Medulla oblongata (tissue), 1 donor: ENCODE measurements around the gene ERF.
A peak's percentile ranks its signal among the peaks of the same experiment; 100 is the strongest.

Source experiments
- DNase-seq: peaks from one replicate; pipeline ENCODE4 v3.0.0-alpha.2; 2015; ENCODE audit errors: extremely low spot score

Gene ERF

GRCh38 chr19:42214810-42215485 is 40.0 kb downstream of the ERF start:
- DNase-seq, result no peak

DNA sequence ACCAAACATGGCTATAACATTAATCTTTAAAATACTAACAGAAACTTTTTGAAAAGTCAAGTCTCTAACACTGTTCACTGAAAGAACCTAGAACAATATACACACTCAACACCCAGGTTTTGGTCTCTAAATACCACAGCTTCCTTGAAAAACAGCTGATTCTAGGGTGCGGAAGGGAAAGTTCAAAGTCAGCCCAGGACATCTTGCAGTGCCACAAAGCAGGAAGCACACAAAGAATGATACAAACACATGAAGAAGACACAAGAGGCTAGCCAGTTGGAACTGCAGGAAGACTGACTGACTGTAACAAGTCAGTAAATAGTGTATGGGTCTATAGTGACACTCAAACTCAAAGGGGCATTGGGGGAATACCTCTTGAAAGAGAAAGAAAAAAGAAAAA is 42.0 kb downstream of the ERF start:
- DNase-seq, result no peak

DNA sequence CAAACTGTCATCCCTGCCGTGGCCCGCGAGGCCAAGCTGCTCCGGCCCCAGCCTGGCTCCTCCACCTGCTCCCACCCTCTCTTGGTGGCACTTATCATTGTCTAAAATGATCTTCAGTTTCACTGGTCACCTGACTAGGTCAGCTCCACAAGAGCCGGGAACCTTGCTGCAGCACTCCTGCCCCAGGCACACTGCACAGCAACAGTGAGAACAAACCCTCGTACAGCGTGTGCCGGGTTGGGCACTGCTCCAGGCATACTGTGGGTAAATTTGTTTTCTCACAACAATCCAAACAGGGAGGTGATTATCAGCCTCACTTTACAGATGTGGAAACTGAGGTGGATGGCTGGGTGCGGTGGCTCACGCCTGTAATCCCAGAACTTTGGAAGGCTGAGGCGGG is 46.3 kb downstream of the ERF start:
- no peak for DNase-seq

DNA sequence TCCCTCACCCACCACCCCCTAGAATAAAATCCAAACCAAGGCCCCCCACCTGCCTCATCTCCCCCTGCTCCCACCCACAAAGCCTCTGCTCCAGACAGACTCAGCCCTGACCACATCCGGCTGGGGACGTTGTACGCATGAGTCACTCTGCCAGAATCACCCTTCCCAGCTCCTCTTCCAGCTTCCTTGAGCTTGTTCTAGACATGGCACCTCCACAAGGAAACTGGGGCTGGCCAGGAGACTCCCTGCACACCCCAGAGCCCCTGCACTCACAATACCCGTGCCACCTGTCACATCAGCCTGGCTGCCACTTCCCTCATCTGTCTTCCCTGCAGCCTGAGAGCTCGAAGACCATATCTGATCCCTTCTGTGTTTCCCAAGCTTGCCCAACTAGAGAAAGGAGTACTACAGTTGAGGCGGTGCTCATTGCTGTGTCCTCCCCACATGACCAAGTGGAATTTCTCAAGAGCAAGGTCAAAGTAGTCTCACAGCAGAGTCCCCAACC is 47.1 kb downstream of the ERF start:
- DNase-seq, result no peak

DNA sequence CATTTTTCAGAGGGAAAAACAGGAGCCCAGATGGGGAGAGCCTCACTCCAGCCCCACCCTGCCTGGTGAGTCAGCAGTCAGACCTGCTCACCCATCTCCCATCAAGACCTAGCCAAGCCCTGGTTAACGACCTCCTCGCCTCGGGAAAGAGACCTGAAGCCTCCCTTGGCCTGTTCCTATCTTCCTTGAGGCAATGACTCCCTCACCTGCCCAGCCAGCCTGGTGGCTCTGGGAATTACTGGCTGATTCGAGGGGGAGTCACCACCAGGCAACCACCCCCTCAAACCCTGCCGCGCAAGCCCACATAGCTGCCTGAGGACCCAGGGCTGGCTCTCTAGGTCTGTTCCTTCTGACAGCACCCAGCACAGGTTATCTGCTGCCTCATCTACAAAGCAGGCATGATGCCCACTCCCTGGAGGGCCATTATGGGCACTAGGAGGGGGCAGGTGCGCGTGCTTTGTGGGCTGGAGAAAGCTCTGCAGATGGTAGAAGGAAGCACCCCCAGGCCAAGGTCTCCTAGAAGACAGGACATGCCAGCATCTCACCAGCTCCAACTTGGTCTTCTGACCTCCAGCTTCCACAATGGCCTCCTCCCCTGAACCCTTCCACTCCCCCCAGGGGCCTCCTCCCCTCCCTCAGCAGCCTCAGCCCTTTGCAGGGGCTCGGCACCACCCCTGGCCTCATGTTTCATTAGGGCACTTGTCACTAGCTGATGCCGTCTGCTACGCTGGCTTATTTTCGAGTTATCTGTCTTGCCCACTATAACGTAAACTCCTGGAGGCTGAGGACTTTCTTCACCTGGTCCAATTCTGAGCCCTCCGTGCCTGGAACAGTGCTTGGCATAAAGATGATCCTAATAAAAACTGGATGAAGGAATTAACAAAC is 47.8 kb downstream of the ERF start:
- DNase-seq, result no peak

DNA sequence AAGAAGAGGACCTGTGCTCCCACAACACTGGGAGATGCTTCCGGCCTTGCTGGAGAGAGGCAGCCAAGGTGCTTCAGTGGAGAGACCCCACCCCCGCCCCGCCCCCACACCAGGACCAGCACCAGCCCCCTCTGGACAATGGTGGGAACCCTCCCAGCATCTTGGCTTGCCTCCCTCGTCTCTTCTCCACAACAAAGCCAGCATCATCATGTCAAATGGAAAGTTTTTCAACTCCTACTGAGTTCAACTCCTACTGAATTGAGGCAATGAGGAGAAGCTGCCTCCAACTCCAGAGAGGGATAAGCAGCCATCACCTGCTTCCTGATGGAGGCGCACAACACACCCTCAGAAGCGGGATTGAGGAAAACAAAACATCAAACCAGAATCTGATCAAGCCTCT is 50.3 kb downstream of the ERF start:
- no peak for DNase-seq

DNA sequence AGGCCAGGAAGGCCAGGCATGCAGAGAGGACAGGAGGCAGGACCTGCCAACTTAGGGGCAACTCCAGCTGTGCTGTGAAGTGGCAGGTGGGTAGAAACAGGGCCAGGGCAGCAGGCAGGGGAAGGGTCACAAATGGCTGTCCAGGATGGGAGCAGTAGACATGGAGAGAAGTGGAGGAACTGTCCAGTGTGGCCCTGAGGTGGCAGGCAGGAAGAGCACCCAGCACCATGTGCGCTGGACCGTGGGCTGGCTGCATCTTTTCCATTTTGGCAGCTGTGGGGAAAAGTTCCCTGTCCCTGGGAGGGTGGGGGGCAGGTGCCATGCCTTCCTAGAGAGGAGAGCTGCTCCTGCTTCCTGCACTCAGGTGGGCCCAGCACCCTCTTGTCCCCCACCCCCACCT is 51.2 kb downstream of the ERF start:
- no peak for DNase-seq

- DNase-seq, result no peak
These were observed 52.5 kb downstream of the ERF start for GRCh38 chr19:42202290-42202880.

DNA sequence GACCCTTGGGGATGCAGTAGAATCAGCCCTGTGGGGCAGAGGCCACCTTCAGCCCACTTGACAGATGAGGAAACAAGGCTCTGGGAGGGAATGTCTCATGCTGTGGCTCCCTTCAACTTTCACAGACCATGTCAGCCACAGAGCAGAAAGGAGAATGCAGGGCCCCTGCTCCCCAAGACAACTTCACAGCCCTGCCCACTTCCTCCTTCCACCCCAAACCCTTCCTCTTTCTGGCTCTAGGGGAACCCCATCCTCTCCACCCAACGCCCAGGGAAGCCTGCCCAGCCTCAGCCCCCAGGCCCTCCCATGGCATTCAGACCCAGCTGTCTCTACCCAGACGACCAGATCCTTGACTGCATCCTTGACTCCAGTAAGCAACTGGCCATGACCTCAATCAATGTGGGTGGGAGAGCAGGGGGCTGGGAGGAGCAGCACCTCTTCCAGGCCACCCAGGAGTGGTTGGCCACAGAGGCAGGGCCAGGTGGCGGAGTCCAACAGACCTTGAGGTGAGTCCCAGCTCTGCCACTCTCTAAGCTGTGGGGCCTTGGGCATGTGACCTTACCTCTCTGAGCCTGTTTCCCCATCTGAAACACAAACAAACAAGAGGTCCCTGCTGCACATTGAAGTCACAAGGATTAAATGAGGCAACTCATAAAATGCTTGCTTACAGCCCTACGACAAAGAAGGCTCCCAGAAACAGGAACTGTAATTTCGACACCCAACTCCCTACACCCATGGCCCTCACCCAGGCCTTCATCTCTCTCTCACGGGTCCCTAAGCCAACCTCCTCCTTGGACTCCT is 53.2 kb downstream of the ERF start:
- DNase-seq, result peak; percentile 72

DNA sequence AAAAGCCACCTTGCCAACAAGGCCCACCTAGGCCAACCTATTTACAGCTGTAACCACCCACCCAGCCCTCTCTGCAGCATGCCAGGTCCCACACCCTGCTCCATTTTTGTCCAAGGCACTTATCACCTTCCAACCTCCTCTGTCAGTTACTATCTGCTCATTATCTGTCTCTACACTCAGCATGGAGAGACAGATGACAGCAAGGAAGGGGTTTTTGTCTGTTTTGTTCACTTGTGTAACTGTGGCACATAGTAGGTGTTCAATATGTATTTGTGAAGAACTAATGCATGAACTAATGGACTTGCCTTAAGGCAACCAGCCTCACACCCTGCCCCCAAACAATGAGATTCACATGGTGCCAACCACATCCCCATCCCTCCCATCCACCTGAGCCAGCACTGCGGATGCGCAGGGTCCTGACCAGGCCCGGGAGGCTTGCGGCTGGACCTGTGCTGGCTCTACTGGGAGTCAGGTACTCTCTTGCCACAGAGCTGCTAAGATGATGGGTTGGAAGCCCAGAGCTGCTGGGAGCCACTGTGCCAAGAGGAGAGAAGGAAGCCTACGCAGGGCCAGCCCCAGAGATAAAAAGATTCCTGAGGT is 54.7 kb downstream of the ERF start:
- DNase-seq, result no peak

DNA sequence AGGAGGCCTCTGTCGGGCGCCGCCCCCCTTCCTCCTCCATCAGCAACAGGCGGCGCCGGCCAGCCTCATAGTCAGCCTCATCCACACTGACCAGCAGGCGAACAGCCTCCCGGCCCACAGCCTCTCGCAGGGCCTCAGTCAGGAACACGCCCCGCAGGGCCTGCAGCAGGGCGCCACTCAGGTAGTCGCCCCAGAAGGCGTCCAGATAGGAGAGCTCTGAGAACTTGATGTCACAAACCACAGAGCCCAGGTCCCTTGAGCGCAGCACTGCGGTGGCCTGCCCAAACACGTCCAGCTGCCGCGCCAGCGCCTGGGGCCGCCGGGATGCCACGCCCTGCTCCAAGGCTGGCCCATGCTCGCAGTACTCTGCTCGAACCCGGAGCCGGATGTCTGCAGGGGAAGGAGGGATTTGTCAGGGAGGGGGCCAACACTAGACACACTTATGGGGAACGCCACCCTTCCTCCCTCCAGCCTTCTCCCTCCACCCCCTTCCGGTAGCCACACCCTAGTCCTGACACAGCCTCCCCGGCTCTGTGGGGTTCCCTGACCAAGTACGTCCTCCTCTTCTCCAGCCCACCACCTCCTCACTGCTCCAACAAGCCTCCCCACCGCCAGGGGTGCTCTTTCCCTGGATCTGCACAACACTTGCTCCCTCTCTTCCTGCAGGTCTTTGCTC is 55.4 kb downstream of the ERF start:
- DNase-seq, result no peak

GRCh38 chr19:42198676-42199439 is 56.1 kb downstream of the ERF start:
- DNase-seq, result no peak
